HCT116 (cell line): ENCODE results near the gene CDKAL1.

ENCODE experiments used
- EZH2phosphoT487 ChIP-seq: fragments of 200-600 bp; IDR thresholded peaks from 2 replicates; pipeline ENCODE4 v1.6.1; 2018; ENCODE audit warnings: antibody characterized with exemption, borderline replicate concordance
- SRF ChIP-seq: IDR thresholded peaks from 2 replicates; pipeline ENCODE4 v1.6.1; 2012; ENCODE audit warnings: low read depth
- TF ChIP-seq, protein P1 (sequence below), 3 experiments: fragments of 200-600 bp in 1 of 3; sonication (generic) in 1 of 3; IDR thresholded peaks in 2 of 3; conservative IDR thresholded peaks in 1 of 3; 2 replicates each; pipeline ENCODE4 v1.5.1; 2012 to 2017; ENCODE audit warnings: low read depth in 2 of 3, low read length in 2 of 3, antibody characterized with exemption in 1 of 3, borderline replicate concordance in 1 of 3, control low read depth in 1 of 3, mild to moderate bottlenecking in 1 of 3, mixed read lengths in 1 of 3, mixed run types in 1 of 3, moderate library complexity in 1 of 3; ENCODE audit not compliant: insufficient read depth in 1 of 3
- TF ChIP-seq, protein P2 (sequence below): IDR thresholded peaks from 2 replicates; pipeline ENCODE4 v1.6.1; 2011; ENCODE audit warnings: mild to moderate bottlenecking, low read length, moderate library complexity; ENCODE audit not compliant: insufficient replicate concordance; ENCODE audit errors: extremely low read depth

DNA sequence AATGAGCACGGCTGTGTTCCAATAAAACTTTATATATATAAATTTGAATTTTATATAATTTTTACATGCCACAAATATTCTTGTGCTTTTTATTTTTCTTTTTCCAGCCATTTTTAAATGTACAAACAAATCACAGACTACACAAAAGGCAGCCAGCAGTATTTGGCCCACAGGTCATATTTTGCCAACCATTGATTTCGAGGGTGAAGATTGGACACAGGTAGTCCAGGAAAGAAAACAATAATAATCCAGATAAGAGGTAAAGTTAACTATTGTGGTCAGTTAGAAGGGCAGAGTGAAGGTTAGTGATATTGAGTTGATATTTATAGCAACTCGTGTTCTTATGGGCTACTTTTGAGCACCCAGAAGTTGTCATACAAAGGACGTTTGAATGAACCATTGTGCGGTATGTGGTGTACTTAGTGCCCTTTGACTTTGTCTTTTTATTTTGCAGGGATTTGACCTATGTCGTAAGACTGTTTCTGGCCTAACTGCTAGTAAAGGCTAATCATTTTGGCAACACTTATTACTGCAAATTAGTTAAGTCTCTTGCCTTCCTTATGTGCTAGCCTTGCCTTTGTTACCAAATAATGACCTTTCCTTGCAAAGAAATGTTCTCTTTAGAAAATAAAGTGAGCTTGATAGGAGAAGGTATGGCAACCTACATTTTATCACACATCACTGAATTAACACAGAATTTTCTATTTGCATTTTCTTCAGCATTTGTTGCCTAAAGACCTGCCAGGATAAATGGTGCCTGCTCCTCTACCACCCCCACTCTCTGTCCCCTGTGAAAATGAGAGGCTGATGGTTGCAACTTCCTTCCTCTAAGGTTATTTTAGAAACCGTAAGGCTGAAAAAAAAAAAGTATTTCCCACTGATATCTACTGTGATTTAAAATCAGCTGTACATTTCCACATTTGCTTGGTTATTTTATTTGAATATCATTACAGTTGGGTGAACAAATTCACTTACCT is 565.4 kb downstream of the CDKAL1 start:
- no peak for TF ChIP-seq SRF
- TF ChIP-seq, protein P1, sequence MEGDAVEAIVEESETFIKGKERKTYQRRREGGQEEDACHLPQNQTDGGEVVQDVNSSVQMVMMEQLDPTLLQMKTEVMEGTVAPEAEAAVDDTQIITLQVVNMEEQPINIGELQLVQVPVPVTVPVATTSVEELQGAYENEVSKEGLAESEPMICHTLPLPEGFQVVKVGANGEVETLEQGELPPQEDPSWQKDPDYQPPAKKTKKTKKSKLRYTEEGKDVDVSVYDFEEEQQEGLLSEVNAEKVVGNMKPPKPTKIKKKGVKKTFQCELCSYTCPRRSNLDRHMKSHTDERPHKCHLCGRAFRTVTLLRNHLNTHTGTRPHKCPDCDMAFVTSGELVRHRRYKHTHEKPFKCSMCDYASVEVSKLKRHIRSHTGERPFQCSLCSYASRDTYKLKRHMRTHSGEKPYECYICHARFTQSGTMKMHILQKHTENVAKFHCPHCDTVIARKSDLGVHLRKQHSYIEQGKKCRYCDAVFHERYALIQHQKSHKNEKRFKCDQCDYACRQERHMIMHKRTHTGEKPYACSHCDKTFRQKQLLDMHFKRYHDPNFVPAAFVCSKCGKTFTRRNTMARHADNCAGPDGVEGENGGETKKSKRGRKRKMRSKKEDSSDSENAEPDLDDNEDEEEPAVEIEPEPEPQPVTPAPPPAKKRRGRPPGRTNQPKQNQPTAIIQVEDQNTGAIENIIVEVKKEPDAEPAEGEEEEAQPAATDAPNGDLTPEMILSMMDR (IDR thresholded peaks at IDR 0.05 in 2 of 3, conservative IDR thresholded peaks at IDR 0.05 in 1 of 3; ENCODE audit: borderline replicate concordance in 1 of 3, insufficient read depth in 1 of 3, low read depth in 2 of 3, low read length in 2 of 3): no peak
- TF ChIP-seq, protein P2, sequence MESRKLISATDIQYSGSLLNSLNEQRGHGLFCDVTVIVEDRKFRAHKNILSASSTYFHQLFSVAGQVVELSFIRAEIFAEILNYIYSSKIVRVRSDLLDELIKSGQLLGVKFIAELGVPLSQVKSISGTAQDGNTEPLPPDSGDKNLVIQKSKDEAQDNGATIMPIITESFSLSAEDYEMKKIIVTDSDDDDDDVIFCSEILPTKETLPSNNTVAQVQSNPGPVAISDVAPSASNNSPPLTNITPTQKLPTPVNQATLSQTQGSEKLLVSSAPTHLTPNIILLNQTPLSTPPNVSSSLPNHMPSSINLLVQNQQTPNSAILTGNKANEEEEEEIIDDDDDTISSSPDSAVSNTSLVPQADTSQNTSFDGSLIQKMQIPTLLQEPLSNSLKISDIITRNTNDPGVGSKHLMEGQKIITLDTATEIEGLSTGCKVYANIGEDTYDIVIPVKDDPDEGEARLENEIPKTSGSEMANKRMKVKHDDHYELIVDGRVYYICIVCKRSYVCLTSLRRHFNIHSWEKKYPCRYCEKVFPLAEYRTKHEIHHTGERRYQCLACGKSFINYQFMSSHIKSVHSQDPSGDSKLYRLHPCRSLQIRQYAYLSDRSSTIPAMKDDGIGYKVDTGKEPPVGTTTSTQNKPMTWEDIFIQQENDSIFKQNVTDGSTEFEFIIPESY: no peak
- TF ChIP-seq EZH2phosphoT487: no peak
